NOMO-1 treated with DMSO at 0.1 percent for 48 hours (cell line): Measurements from ENCODE around the gene SLC4A5.
A peak's percentile ranks its signal among the peaks of the same experiment; 100 is the strongest.

ENCODE experiments used
- DNase-seq: peaks from one replicate; lab custom pipeline; 2025; ENCODE audit not compliant: unreplicated experiment; lab: John Stamatoyannopoulos, UW

The SLC4A5 gene

GRCh38 chr2:74275228-74275627 is 68.0 kb downstream of the SLC4A5 start:
- DNase-seq = no peak

GRCh38 chr2:74269667-74270066 is 73.5 kb downstream of the SLC4A5 start:
- DNase-seq = no peak

- peak; percentile 53 for DNase-seq
Observed at GRCh38 chr2:74267068-74267467, 76.1 kb downstream of the SLC4A5 start.

- no peak for DNase-seq
Observed at GRCh38 chr2:74264281-74264680, 78.9 kb downstream of the SLC4A5 start.

- no peak for DNase-seq
Observed at GRCh38 chr2:74262681-74263080, 80.5 kb downstream of the SLC4A5 start.

GRCh38 chr2:74261204-74261864 is 81.9 kb downstream of the SLC4A5 start:
- no peak for DNase-seq

DNA sequence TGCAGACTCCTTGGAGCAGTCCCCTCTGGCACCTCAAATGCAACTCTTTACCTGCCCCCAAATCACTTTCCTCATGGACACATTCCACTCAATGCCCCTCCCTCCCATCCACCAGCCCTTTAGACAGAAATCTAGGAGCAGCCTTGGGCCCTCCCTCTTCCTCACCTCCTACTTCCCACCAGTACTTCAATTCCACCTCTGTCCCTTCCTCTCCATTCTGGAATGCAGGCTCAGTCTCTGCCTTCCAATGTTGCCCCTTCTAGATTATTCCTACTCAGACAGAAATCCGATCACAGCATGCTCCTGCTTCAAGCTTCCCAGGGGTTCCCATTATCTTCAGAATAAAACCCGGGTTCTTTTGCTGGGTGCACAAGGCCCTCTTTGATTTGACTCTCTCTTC is 82.7 kb downstream of the SLC4A5 start:
- DNase-seq = no peak

DNA sequence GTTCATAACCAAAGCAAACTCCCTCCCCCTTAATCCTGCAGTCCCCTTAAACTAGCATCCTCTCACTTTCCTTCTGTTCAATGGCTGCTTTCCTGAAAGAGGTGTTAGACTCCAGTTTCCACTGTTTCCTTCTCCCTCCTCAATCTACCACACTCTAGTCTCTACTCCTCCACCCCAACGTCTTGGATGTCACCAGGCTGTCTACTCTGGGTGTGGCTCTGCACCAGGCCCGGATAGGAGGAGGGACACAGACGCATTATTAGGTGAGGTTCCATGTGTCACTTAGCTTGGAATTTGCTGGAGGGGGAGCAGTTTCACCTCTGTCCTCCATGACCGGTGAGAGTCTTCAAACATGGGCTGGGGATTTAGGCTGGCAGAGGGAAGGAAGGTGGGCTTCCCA is 83.5 kb downstream of the SLC4A5 start:
- DNase-seq = no peak

DNA sequence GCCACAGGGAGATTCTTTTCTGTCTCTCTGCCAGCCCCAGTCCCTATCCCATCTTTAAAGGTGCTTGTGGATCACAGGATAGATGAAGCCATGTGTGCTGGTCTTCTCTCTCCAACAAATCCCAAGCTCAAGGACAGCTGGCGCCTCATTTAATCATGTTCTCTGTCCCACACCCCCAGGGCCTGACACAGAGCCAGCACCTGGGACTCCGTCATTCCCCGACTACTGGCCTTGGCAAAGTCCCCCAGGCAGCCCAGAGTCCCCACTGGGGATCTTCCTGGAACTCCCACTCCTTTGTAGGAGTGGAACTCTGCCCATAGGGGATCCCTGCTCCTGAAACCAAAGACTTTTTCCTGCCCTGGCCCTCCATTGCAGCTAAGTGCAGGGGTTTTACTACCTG is 84.0 kb downstream of the SLC4A5 start:
- no peak for DNase-seq

DNA sequence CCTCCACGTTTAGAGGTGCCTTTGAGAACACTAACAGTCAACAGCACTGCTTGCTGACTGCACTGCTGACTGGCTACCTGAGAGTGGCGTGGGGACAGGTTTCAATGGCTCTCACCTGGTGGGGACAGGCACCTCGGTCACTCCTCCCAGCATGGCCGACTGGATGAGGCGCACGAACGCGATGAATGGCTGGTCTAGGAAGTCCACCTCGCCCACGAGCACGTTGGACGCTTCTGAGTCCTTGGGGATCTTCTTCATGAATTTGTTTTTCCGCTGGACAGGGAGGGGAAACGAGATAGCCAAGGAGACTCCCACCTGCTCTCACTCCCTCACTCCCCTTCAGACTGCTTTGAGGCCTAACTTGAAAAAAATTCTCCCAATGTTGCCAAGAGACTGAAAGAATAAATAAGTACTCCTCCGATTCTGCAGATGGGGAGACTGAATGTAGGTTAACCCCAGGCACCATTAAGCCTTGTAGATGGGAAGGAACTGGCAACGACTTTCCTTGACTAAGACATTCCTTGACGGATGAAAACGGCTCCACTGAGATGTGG is 87.5 kb downstream of the SLC4A5 start:
- DNase-seq = no peak

DNA sequence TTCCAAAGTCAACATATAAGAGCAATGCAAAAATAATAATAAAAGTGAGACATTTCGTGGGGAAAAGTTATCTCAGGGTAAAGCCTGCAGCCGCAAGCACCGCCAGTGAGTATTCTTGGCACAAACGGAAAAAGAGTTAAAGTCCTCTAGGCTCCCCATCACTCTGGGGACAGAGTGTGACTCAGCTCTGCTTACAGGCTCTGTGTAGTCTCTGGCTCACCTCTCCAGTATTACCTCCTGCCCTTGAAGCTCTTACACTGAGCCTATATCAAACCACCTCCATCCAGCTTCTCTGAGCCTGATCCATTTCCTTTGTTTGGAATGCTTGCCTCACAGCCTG is 89.3 kb downstream of the SLC4A5 start:
- no peak for DNase-seq

- DNase-seq = no peak
Observed at GRCh38 chr2:74253306-74253970, 89.8 kb downstream of the SLC4A5 start.

DNA sequence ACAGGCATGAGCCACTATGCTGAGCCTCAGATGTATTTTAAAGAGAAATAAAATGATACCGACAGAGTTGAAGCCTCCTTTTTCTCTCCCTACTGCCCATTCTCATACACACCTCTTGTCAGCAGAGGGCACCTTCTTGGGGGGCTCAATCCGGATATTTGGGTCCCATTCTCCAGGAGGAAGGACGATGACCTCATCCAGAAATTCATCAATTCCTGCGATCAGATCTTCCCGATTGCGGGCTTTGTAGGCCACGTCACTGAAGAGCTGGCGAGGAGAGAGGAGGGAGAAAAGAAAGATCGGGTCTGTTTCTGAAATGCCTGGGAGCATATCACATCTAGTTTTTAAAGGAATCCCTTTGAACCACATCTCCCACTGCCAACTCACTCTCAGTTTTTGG is 90.4 kb downstream of the SLC4A5 start:
- no peak for DNase-seq

DNA sequence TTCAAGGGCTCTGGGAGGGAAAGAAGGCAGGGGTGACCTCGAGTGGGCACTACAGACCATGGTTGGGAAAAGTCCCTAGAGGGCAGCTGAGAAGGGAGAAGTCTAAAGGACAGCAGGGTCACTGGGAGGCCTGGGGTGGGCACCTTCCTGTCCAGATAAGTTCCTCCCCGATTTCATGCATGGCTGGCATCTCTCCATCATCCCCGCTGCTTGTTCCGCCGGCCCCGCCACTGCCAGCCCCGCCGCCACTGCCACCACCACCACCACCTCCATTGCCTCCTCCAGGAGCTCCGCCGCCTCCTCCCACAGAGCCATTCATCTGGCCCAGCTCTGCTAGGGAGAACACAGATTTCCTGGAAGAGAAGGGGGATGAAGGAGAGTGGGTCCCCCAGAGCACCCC is 91.2 kb downstream of the SLC4A5 start:
- DNase-seq = no peak

GRCh38 chr2:74250189-74250631 is 93.0 kb downstream of the SLC4A5 start:
- DNase-seq = no peak

DNA sequence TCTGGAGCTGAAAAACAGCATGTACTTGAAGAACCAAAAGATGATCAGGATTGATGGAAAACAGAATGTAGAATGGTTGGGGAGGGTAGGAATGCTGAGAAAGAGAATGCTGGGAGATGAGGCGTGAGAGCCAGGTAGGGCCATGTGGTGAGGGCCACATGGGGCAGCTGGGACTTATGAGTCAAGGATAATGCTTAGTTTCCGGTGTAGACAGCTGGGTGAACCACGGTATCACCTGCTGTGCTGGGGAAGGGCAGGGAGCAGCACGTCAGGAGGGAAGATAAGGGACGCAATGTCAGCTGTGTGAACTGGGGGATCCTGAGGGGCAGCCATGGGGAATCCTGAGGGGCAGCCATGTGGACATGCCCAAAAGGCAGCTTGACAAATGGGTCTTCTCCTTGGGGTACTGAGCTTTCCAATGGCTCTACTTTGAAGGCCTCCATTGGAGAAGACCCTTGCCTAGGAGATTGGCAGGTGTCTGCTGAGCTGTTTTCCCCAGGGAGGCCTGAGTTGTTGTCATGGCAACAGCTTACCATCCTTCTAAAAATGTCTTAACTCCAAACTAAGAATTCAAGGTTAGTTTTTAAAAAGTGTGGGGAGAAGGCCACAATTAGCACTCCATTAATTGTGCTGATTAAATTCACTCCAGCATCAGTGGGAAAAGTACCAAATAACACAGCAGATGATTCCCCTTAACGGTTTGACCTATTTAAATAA is 93.7 kb downstream of the SLC4A5 start:
- no peak for DNase-seq

GRCh38 chr2:74246496-74247195 is 96.6 kb downstream of the SLC4A5 start:
- DNase-seq = no peak

DNA sequence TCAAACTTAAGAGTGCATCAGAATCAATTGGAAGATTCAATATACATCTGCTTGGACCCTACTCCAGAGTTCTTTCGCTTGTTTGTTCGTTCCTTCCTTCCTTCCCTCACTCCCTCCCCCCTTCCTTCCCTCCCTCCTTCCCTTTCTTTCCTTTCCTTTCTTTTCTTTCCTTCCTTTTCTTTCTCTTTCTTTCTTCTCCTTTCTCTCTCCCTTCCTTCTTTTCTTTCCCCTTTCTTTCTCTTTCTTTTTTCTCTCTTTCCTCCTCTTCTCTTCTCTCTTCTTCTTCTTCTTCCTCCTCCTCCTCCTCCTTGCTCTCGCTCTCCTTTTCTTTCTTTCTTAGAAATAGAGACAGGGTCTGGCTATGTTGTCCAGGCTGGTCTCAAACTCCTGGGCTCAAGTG is 98.9 kb downstream of the SLC4A5 start:
- DNase-seq = no peak

DNA sequence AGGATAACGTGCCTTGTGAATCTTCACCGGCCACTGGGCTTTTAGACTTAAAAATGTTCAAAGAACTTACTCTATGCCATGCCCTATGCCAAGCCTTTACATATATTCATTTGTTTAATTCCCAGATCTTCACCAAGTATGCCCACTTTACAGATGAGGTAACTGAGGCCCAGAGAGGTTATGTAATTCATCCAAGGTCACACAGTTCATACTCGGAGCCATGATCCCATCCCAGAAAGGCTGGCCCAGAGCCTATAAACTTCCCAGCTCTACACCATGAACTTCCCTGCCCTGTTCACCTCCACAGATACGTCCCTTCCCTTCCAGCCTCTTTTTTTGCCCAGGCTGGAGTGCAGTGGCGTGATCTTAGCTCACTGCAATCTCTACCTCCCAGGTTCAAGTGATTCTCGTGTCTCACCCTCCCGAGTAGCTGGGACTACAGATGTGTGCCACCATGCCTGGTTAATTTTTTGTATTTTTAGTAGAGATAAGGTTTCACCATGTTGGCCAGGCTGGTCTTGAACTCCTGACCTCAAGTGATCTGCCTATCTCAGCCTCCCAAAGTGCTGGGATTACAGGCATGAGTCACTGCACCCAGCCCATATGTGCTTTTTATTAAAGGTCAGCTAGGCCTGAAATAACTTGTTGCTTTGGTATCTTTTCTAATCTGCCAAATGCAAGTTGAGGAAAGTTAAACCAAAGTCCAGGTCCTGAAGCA is 100.7 kb downstream of the SLC4A5 start:
- DNase-seq = no peak

DNA sequence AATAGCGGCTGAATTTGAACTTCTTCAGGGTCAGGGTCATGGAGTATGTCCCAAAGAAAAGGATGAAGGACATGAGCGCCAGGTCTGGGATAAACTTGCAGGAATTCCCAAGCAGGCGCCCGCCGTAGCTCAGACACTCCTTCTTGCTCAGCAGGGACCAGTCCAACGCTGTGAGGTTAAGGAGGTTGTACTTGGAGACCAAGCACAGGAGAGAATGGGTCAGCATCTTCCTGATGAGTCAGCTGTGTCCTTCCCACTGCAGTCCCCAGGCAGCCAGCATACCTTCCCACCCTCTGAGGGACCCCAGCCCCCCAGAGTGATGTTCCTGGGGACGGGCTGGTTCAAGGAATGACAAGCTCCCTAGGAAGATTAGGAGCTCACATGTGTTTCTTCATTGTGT is 103.9 kb downstream of the SLC4A5 start:
- no peak for DNase-seq

DNA sequence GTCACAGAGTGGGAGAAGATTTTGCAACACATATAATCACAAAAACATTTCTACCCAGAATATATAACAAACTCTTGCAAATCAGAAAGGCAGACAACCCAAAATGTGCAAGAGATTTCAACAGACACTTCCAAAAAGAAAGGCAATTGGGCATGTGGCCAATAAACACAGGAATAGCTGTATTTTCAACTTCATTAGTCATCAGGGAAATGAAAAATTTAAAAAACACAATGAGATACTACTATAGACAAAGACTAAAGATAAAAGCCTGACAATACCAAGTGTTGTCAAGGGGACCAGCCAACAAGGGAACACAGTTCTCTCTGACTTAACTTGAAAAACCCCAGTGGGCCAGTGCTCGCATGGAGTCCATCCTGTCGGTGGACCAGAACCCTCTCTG is 104.3 kb downstream of the SLC4A5 start:
- DNase-seq = no peak
